Type B pancreatic cell (in vitro differentiated cells): Measurements from ENCODE around the gene ABCA9. TPM values are rescaled to one million over a fixed set of nuclear protein-coding genes. Genes with fewer than 3 reads are reported as not detected.
"Not testable (repeated sequence)": the region's sequence is repeated elsewhere in the genome, so short reads cannot be mapped to it uniquely, and the experiment has no call there.

Experiments
- DNase-seq: peaks from one replicate; pipeline ENCODE4 v3.0.0; 2021; ENCODE audit warnings: mixed read lengths; ENCODE audit not compliant: unreplicated experiment; ENCODE audit errors: extremely low spot score
- H3K27ac Mint-ChIP-seq: 2 replicates; pipeline ENCODE4 v1.8.0; 2021; ENCODE audit warnings: mild to moderate bottlenecking, mixed read lengths
- H3K27me3 Mint-ChIP-seq: 2 replicates; pipeline ENCODE4 v1.8.0; 2021; ENCODE audit warnings: mixed read lengths
- H3K36me3 Mint-ChIP-seq: 2 replicates; pipeline ENCODE4 v1.8.0; 2021; ENCODE audit warnings: mixed read lengths
- H3K4me1 Mint-ChIP-seq: one replicate; pipeline ENCODE4 v1.8.0; 2021; ENCODE audit warnings: mixed read lengths; ENCODE audit not compliant: unreplicated experiment
- H3K4me3 Mint-ChIP-seq: 2 replicates; pipeline ENCODE4 v1.8.0; 2021; ENCODE audit warnings: mild to moderate bottlenecking, mixed read lengths
- H3K9me3 Mint-ChIP-seq: 2 replicates; pipeline ENCODE4 v1.8.0; 2021; ENCODE audit warnings: mixed read lengths
- total RNA-seq: library from RNA; stranded (reverse); gene quantifications from 2 replicates; pipeline ENCODE4 v1.2.1, GENCODE V29; 2021; ENCODE audit warnings: low replicate concordance
- TF ChIP-seq, protein P1 (sequence below): fragments of 200-600 bp; sonication (generic); conservative IDR thresholded peaks from 2 replicates; pipeline ENCODE4 v1.5.0; 2021; ENCODE audit warnings: antibody characterized with exemption, mild to moderate bottlenecking

Gene ABCA9
- total RNA-seq, 1 donor from 2014 or later = 5.0 TPM

DNA sequence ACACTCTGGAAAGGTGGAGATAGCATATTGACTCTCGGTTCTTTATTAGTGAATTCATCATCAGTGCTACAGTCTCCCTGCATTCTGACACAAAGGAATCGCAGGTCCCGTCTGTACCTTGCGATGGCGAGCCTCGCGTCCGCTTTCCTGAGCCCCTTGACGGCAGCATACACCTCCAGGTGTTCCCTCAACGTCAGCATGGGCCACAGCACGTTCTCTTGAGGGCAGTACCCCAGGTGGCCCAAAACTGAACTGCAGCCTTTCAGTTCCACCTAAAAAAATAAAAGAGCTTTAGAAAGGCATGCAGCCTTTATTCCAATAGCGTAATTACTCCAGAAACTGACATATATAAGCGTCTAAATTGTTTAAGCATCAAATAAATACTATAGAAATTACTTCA, 24.2 kb upstream of the ABCA9 start:
- no peak for DNase-seq
- peaks cover 7% of the 10 kb centered on the region for H3K27me3 Mint-ChIP-seq
- H3K9me3 Mint-ChIP-seq = peaks cover 7% of the 10 kb centered on the region
- no peak overlapping the region for H3K27ac Mint-ChIP-seq
- no peaks in the 10 kb centered on the region for H3K4me1 Mint-ChIP-seq
- no peaks in the 10 kb centered on the region for H3K36me3 Mint-ChIP-seq
- TF ChIP-seq, protein P1, sequence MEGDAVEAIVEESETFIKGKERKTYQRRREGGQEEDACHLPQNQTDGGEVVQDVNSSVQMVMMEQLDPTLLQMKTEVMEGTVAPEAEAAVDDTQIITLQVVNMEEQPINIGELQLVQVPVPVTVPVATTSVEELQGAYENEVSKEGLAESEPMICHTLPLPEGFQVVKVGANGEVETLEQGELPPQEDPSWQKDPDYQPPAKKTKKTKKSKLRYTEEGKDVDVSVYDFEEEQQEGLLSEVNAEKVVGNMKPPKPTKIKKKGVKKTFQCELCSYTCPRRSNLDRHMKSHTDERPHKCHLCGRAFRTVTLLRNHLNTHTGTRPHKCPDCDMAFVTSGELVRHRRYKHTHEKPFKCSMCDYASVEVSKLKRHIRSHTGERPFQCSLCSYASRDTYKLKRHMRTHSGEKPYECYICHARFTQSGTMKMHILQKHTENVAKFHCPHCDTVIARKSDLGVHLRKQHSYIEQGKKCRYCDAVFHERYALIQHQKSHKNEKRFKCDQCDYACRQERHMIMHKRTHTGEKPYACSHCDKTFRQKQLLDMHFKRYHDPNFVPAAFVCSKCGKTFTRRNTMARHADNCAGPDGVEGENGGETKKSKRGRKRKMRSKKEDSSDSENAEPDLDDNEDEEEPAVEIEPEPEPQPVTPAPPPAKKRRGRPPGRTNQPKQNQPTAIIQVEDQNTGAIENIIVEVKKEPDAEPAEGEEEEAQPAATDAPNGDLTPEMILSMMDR = peak; percentile 65
- H3K4me3 Mint-ChIP-seq = no peak overlapping the region

- no peak for DNase-seq
- Mint-ChIP-seq H3K27me3 (peaks cover 6% of the 10 kb centered on the region), H3K27ac (no peak overlapping the region), H3K4me3 (no peak overlapping the region), H3K9me3 (peaks cover 6% of the 10 kb centered on the region), H3K4me1 (no peaks in the 10 kb centered on the region), H3K36me3 (no peaks in the 10 kb centered on the region)
- TF ChIP-seq, protein P1 = no peak
Measured at GRCh38 chr17:69082696-69083095, 22.0 kb upstream of the ABCA9 start.

DNA sequence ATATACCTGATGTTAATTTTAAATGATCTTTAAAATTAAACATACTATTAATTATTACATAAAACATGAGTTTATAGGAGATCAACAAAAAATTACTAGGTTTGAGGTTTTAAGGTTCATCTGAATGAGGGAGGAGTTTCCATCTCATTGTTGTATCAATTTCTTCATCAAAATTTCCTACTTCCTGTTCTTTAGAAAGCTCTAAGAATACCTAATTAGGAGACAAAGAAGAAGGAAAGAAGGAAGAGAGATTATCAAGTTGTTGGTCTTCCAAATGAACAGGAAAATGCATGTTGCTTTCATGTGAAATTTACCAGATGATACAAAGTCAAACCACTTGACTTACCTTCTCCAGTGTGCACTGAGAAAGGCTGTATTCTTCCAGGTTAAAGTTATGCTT, 18.1 kb upstream of the ABCA9 start:
- H3K4me1 Mint-ChIP-seq = no peaks in the 10 kb centered on the region
- no peaks in the 10 kb centered on the region for H3K27me3 Mint-ChIP-seq
- no peaks in the 10 kb centered on the region for H3K36me3 Mint-ChIP-seq

DNA sequence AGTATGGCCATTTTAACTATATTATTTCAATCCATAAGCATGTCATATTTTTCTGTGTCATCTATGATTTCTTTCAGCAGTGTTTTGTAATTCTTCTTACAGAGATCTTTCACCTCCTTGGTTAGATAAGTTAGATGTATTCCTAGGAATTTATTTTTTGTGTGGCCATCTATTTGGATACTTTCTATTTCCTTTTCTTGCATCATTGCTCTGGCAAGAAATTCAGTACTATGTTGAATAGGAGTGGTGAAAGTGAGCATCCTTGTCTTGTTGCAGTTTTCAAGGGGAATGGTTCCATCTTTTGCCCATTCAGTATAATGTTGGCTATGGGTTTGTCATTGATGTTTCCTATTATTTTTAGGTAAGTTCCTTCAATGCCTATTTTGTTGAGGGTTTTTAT, 15.1 kb upstream of the ABCA9 start:
- DNase-seq = no peak
- Mint-ChIP-seq H3K9me3 (peaks cover 5% of the 10 kb centered on the region), H3K4me3 (no peak overlapping the region), H3K4me1 (no peaks in the 10 kb centered on the region), H3K27me3 (no peaks in the 10 kb centered on the region), H3K27ac (no peak overlapping the region), H3K36me3 (no peaks in the 10 kb centered on the region)
- TF ChIP-seq, protein P1 = no peak

More for the DNA sequence above, 18.1 kb upstream of the ABCA9 start:
- TF ChIP-seq, protein P1 = no peak
- H3K9me3 Mint-ChIP-seq = no peaks in the 10 kb centered on the region
- H3K4me3 Mint-ChIP-seq = no peak overlapping the region
- H3K27ac Mint-ChIP-seq = no peak overlapping the region
- DNase-seq = no peak

DNA sequence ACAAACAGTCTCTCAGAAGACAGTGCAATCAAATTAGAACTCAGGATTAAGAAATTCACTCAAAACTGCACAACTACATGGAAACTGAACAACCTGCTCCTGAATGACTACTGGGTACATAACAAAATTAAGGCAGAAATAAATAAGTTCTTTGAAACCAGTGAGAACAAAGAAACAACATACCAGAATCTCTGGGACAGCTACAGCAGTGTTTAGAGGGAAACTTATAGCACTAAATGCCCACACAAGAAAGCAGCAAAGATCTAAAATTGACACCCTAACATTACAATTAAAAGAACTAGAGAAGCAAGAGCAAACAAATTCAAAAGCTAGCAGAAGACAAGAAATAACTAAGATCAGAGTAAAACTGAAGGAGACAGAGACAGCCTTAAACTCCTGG, 12.7 kb upstream of the ABCA9 start:
- H3K4me3 Mint-ChIP-seq, H3K4me1 Mint-ChIP-seq: not testable (repeated sequence)

GRCh38 chr17:69072803-69073256, 12.1 kb upstream of the ABCA9 start:
- not testable (repeated sequence) for H3K36me3 Mint-ChIP-seq, DNase-seq, H3K9me3 Mint-ChIP-seq, H3K27me3 Mint-ChIP-seq, H3K4me3 Mint-ChIP-seq, H3K27ac Mint-ChIP-seq, H3K4me1 Mint-ChIP-seq

More for the DNA sequence above, 12.7 kb upstream of the ABCA9 start:
- not testable (repeated sequence) for DNase-seq, H3K27ac Mint-ChIP-seq, H3K27me3 Mint-ChIP-seq, H3K9me3 Mint-ChIP-seq, H3K36me3 Mint-ChIP-seq

DNA sequence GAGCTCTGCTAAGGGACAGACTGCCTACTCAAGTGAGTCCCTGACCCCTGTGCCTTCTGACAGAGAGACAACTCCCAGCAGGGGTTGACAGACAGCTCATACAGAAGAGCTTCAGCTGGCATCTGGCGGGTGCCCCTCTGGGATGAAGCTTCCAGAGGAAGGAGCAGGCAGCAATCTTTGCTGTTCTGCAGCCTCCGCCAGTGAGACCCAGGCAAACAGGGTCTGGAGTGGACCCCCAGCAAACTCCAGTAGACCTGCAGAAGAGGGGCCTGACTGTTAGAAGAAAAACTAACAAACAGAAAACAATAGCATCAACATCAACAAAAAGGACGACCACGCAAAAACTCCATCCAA, 10.5 kb upstream of the ABCA9 start:
- H3K27ac Mint-ChIP-seq, H3K9me3 Mint-ChIP-seq, H3K36me3 Mint-ChIP-seq: not testable (repeated sequence)

DNA sequence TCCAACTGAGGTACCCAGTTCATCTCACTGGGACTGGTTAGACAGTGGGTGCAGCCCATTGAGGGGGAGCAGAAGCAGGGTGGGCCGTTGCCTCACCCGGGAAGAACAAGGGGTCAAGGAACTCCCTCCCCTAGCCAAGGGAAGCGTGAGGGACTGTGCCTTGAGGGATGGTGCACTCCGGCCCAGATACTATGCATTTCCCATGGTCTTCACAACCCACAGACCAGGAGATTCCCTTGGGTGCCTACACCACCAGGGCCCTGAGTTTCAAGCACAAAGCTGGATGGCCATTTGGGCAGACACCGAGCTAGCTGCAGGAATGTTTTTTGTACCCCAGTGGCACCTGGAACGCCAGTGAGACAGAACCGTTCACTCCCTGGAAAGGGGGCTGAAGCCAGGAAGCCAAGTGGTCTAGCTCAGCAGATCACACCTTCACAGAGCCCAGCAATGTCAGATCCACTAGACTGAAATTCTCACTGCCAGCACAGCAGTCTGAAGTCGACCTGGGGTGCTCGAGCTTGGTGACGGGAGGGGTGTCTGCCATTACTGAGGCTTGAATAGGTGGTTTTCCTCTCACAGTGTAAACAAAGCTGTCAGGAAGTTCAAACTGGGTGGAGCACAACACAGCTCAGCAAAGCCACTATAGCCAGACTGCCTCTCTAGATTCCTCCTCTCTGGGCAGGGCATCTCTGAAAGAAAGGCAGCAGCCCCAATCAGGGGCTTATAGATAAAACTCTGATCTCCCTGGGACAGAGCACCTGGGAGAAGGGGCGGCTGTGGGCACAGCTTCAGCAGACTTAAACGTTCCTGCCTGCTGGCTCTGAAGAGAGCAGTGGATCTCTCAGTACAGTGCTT, 9.9 kb upstream of the ABCA9 start:
- not testable (repeated sequence) for H3K36me3 Mint-ChIP-seq, H3K4me1 Mint-ChIP-seq, DNase-seq, H3K9me3 Mint-ChIP-seq, H3K27ac Mint-ChIP-seq, H3K4me3 Mint-ChIP-seq, H3K27me3 Mint-ChIP-seq

More for the DNA sequence above, 10.5 kb upstream of the ABCA9 start:
- not testable (repeated sequence) for H3K27me3 Mint-ChIP-seq, DNase-seq, H3K4me3 Mint-ChIP-seq, H3K4me1 Mint-ChIP-seq
